ENCODE measurements around the gene GPR137C.

GRCh38 chr14:52599974-52600373 is 47.3 kb downstream of the GPR137C start:
- TF ChIP-seq CTCF (conservative IDR thresholded peaks at IDR 0.05) (no peak), ZFX (IDR thresholded peaks at IDR 0.05) (no peak)

Measured in C4-2B (cell line).